ENCODE data around the gene MATCAP1. TPM values are rescaled to one million over a fixed set of nuclear protein-coding genes. Genes with fewer than 3 reads are reported as not detected.

MATCAP1 gene
- total RNA-seq, 4 donors from 2014 or later, result 20.3 to 50.0 (median 32.4) TPM

DNA sequence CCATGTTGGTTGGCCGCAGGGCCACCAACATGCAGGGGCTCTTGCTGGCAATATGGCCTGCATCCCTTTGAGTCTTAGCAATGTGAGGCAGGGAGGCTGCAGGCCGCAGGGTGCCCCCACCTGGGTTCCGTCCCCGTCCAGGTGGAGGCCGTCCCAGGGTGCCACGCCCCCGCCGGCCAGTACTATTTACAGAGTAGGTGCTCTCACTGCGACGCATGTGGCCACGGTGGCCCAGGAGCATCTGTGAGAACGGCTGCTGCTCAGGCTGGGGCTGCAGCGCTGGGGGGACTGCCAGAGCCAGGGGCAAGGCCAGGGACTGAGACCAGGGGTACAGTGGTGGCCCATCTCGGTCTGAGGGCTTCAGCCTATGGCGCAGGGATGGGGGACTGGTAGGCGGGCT is 3.6 kb downstream of the MATCAP1 start:
- Histone ChIP-seq H3K27me3 (no peaks in the 10 kb centered on the region), H3K4me3 (replicated peaks in 1 of 3) (no peak overlapping the region), H3K9me3 (no peaks in the 10 kb centered on the region), H3K36me3 (no peaks in the 10 kb centered on the region), H3K4me1 (peaks cover 24 to 31% of the 10 kb centered on the region in 2 donors), H3K27ac (no peak overlapping the region)
- WGBS, 2 donors, result 90 to 100% methylated on average over 4 of the region's 16 CpGs
- TF ChIP-seq, protein P1, sequence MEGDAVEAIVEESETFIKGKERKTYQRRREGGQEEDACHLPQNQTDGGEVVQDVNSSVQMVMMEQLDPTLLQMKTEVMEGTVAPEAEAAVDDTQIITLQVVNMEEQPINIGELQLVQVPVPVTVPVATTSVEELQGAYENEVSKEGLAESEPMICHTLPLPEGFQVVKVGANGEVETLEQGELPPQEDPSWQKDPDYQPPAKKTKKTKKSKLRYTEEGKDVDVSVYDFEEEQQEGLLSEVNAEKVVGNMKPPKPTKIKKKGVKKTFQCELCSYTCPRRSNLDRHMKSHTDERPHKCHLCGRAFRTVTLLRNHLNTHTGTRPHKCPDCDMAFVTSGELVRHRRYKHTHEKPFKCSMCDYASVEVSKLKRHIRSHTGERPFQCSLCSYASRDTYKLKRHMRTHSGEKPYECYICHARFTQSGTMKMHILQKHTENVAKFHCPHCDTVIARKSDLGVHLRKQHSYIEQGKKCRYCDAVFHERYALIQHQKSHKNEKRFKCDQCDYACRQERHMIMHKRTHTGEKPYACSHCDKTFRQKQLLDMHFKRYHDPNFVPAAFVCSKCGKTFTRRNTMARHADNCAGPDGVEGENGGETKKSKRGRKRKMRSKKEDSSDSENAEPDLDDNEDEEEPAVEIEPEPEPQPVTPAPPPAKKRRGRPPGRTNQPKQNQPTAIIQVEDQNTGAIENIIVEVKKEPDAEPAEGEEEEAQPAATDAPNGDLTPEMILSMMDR (IDR thresholded peaks at IDR 0.05), result no peak
- TF ChIP-seq POLR2A (IDR thresholded peaks at IDR 0.05), result no peak
- no peak for DNase-seq
- intact Hi-C loops (cut with DNase I), result loop anchor here (10.0 kb wide), 2 partner anchors 205 to 285 kb away; no protein-coding TSS in a partner anchor

DNA sequence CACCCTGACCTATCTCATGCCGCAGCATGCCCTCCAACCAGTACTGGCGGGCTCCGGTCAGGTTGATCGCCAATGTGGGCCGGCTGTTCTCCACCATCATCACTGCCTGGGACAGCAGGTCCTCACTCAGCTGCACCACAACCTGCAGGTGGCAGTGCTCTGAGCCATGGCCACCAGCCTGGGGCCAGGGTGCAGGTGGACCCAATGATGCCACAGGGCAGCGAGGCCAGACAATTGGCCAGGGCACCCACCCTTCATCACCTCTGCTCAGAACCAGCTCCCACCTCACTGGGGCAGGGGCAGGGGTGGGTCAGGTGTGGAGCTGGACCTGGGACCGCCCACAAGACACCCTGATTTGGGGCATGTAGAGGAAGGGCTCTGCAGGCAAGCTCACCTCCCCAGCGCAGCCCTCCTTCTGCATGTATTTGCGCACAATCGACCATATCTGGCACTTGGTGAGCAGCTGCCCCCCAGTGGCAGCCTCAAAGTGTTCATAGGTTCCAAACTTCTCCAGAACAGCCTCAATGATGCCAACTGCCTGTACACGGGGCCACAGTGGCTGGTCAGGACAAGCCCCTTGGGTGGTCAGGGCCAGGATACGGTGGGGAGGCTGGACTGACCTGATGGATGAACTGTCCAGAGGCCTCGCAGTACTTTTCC is 4.2 kb downstream of the MATCAP1 start:
- peaks cover 20 to 31% of the 10 kb centered on the region in 2 donors for H3K4me1 ChIP-seq
- no peaks in the 10 kb centered on the region for H3K36me3 ChIP-seq
- intact Hi-C loops (cut with DNase I), result loop anchor here (10.0 kb wide), 2 partner anchors 205 to 285 kb away; no protein-coding TSS in a partner anchor
- WGBS, 2 donors, result 92 to 98% methylated on average over 7 to 12 of the region's 13 CpGs
- H3K9me3 ChIP-seq, result no peaks in the 10 kb centered on the region
- TF ChIP-seq, protein P1 (IDR thresholded peaks at IDR 0.05), result no peak
- no peak for TF ChIP-seq POLR2A (IDR thresholded peaks at IDR 0.05)
- no peak for DNase-seq
- no peak overlapping the region for H3K4me3 ChIP-seq (replicated peaks in 1 of 3)
- H3K27me3 ChIP-seq, result no peaks in the 10 kb centered on the region
- H3K27ac ChIP-seq, result no peak overlapping the region

DNA sequence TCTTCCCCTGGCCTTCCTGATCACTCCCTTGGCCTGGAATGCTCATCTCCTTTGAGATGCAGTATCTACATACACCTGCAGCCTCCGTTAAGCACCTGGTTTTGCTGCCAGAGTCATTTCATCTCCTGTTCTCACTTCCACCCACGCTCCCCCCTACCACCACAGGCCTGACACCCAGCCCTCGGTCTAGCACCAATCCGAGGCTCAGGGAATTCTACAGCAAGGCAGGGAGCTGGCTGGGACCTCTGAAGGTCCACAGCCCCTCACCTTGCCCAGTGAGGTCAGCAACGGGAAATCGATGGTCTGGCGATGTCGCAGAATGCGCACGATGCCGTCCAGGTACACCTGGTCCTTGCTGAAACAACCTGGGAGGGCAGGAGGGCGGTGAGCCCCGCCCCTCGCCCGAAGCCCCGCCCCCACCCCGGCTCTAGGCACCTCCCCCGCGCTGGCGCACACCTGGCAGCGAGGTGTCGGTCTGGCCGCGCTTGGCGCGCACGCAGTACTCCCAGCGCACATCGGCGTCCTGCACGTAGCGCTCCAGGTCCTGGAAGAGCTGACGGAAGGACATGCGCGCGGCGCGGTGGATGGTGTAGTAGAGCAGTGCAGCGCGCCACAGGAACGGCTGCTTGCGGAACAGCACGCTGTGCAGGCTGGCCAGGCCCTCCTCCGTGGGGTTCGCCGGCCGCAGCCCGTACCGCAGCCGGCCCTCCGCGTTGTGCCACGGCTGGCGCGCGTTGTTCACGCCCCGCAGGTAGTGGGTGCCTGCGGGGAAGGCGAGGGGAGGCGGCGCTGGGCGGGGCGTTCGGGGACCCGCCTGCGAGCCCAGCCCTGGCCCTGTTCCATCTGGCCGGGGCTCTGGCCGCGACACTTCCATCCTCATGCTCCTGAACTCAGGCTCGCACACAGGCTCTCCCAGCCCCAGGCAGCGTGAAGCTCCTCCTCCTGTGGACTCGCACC is 5.7 kb downstream of the MATCAP1 start:
- peak; percentile 89 for DNase-seq
- H3K27ac ChIP-seq, result peak overlapping the region; percentile 51 to 74 (median 55)
- peak overlapping the region in 1 of 3 donors; percentile 41 for H3K4me3 ChIP-seq (replicated peaks in 1 of 3)
- H3K27me3 ChIP-seq, result no peaks in the 10 kb centered on the region
- 7 to 21% methylated on average over 15 to 24 of the region's 73 CpGs for WGBS, 2 donors
- intact Hi-C loops (cut with DNase I), result no loop called here
- TF ChIP-seq, protein P1 (IDR thresholded peaks at IDR 0.05), result peak in 2 of 6 experiments; percentile 22 to 26
- peak in 1 of 2 donors; percentile 64 for TF ChIP-seq POLR2A (IDR thresholded peaks at IDR 0.05)
- H3K4me1 ChIP-seq, result peaks cover 26 to 37% of the 10 kb centered on the region in 2 donors
- no peaks in the 10 kb centered on the region for H3K36me3 ChIP-seq
- H3K9me3 ChIP-seq, result no peaks in the 10 kb centered on the region

DNA sequence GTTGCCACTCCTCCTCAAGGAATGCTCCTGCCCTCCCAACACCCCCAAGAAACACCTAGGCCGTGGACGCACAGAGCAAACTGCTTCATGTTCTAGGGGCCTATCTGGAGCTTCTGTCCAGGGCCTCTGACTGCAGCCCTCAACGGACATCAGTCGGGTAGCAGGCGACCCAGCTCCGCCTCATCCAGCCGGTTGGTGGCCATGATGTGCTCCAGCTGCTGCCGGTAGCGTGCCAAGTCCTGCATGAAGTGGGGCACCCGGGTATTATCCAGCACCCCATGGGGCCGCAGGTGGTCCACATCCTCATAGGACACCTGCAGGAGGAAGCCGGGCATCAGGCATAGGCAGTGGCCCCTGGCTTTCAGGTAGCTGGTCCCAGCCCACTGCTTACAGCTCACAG is 7.1 kb downstream of the MATCAP1 start:
- H3K27ac ChIP-seq, result no peak overlapping the region
- no peaks in the 10 kb centered on the region for H3K36me3 ChIP-seq
- TF ChIP-seq POLR2A (IDR thresholded peaks at IDR 0.05), result no peak
- TF ChIP-seq, protein P1 (IDR thresholded peaks at IDR 0.05), result no peak
- H3K4me1 ChIP-seq, result peaks cover 24 to 35% of the 10 kb centered on the region in 2 donors
- WGBS, 2 donors, result 96 to 100% methylated on average over 5 to 7 of the region's 12 CpGs
- intact Hi-C loops (cut with DNase I), result no loop called here
- no peak for DNase-seq
- no peaks in the 10 kb centered on the region for H3K9me3 ChIP-seq
- H3K4me3 ChIP-seq (replicated peaks in 1 of 3), result no peak overlapping the region
- no peaks in the 10 kb centered on the region for H3K27me3 ChIP-seq

Measured in thyroid gland (tissue), 4 donors.